PC-3 (cell line): ENCODE results near the gene SDK1. TPM values are rescaled to one million over a fixed set of nuclear protein-coding genes. Genes with fewer than 3 reads are reported as not detected.

ENCODE experiments used
- ATAC-seq: fragments of 200-7000 bp; cut with Tn5 transposase; 2 replicates; pipeline ENCODE4 v1.9.1; 2020; ENCODE audit warnings: mild to moderate bottlenecking, moderate library complexity
- BruUV-seq: library from RNA; stranded (reverse); fragments of 400-500 nt; replicated peaks from 2 replicates; lab custom pipeline; 2021; lab: Mats Ljungman, UMichigan
- CTCF ChIA-PET: fragments of 300-600 bp; sonication (Branson Sonifier 250); formaldehyde crosslinking; loops from one replicate; lab custom pipeline; 2022; ENCODE audit warnings: antibody characterized with exemption; lab: Charles Lee
- POLR2A ChIA-PET: fragments of 300-600 bp; sonication (Branson Sonifier 250); formaldehyde crosslinking; loops from one replicate; lab custom pipeline; 2022; ENCODE audit warnings: antibody characterized with exemption; ENCODE audit not compliant: unreplicated experiment; lab: Charles Lee
- DNase-seq: peaks from one replicate; pipeline ENCODE4 v3.0.0-alpha.2; 2015
- H2AFZ ChIP-seq: fragments of 300-600 bp; sonication (generic); 2 replicates; pipeline ENCODE4 v1.6.0; 2016; ENCODE audit warnings: antibody characterized with exemption, low read length
- H3F3A ChIP-seq: fragments of 300-600 bp; sonication (generic); one replicate; pipeline ENCODE4 v1.6.0; 2017; ENCODE audit warnings: antibody characterized with exemption, low read length, control low read depth, mild to moderate bottlenecking; ENCODE audit not compliant: unreplicated experiment
- H3K27ac ChIP-seq: fragments of 300-600 bp; sonication (generic); 2 replicates; pipeline ENCODE4 v1.5.1; 2016; ENCODE audit warnings: mild to moderate bottlenecking, low read length
- H3K27me3 ChIP-seq: fragments of 300-600 bp; sonication (generic); 2 replicates; pipeline ENCODE4 v1.6.1; 2016; ENCODE audit warnings: low read length, mixed read lengths
- H3K36me3 ChIP-seq: fragments of 300-600 bp; sonication (generic); 2 replicates; pipeline ENCODE4 v1.6.1; 2016; ENCODE audit warnings: low read depth, mixed run types, low read length, mixed read lengths
- H3K4me1 ChIP-seq: fragments of 300-600 bp; sonication (generic); 2 replicates; pipeline ENCODE4 v1.5.1; 2016; ENCODE audit warnings: low read length; ENCODE audit not compliant: insufficient read depth
- H3K4me2 ChIP-seq: fragments of 300-600 bp; sonication (generic); 2 replicates; pipeline ENCODE4 v1.6.0; 2016; ENCODE audit warnings: low read length
- H3K4me3 ChIP-seq: fragments of 300-600 bp; sonication (generic); 2 replicates; pipeline ENCODE4 v1.5.1; 2016; ENCODE audit warnings: mild to moderate bottlenecking, low read length, mixed read lengths
- H3K79me2 ChIP-seq: fragments of 300-600 bp; sonication (generic); 2 replicates; pipeline ENCODE4 v1.6.1; 2017; ENCODE audit warnings: low read length, mixed read lengths
- H3K9ac ChIP-seq: fragments of 300-600 bp; sonication (generic); 2 replicates; pipeline ENCODE4 v1.6.0; 2016; ENCODE audit warnings: mild to moderate bottlenecking, low read length
- H3K9me2 ChIP-seq: fragments of 300-600 bp; sonication (generic); replicated peaks from 2 replicates; pipeline ENCODE4 v1.6.1; 2016; ENCODE audit warnings: mixed run types, low read length, mixed read lengths
- H3K9me3 ChIP-seq: fragments of 300-600 bp; sonication (generic); 2 replicates; pipeline ENCODE4 v1.6.1; 2016; ENCODE audit warnings: low read length, mixed read lengths
- H4K20me1 ChIP-seq: fragments of 300-600 bp; sonication (generic); 2 replicates; pipeline ENCODE4 v1.6.1; 2016; ENCODE audit warnings: low read length, mixed read lengths
- EZH2 ChIP-seq: fragments of 300-600 bp; sonication (generic); IDR thresholded peaks from one replicate; pipeline ENCODE4 v1.6.1; 2017; ENCODE audit warnings: antibody characterized with exemption, mild to moderate bottlenecking, low read length; ENCODE audit not compliant: unreplicated experiment
- EZH2phosphoT487 ChIP-seq: fragments of 300-600 bp; sonication (generic); IDR thresholded peaks from 2 replicates; pipeline ENCODE4 v1.6.1; 2018; ENCODE audit warnings: mild to moderate bottlenecking, antibody characterized with exemption, low read length, borderline replicate concordance
- intact Hi-C: fragments of 100-400 bp; cut with micrococcal nuclease; formaldehyde crosslinking; loops from 2 replicates; pipeline ENCODE4 v1.9.0; 2023
- total RNA-seq: library from RNA; depleted of rRNA; stranded (reverse); fragments of >200 nt; gene quantifications from 2 replicates; pipeline ENCODE4 v1.2.3, GENCODE V29; 2014
- TF ChIP-seq, protein P1 (sequence below): fragments of 300-600 bp; sonication (generic); conservative IDR thresholded peaks from 2 replicates; pipeline ENCODE4 v1.5.1; 2017; ENCODE audit warnings: antibody characterized with exemption, low read depth, mild to moderate bottlenecking, low read length

The SDK1 gene
- total RNA-seq, 1 experiment from 2014 or later: 2.8 TPM

GRCh38 chr7:4233146-4233545, 932.1 kb downstream of the SDK1 start:
- Histone ChIP-seq H3F3A (no peaks in the 10 kb centered on the region), H2AFZ (no peak overlapping the region), H3K9me3 (no peaks in the 10 kb centered on the region), H3K36me3 (no peaks in the 10 kb centered on the region), H4K20me1 (no peaks in the 10 kb centered on the region), H3K4me2 (no peak overlapping the region), H3K27me3 (no peaks in the 10 kb centered on the region), H3K4me1 (no peaks in the 10 kb centered on the region), H3K9ac (no peak overlapping the region), H3K79me2 (no peaks in the 10 kb centered on the region), H3K4me3 (no peak overlapping the region), H3K9me2 (no peaks in the 10 kb centered on the region), H3K27ac (no peak overlapping the region)
- POLR2A ChIA-PET: no interaction called here
- intact Hi-C loops: no loop called here
- CTCF ChIA-PET: no interaction called here
- no peak for DNase-seq
- no TSS peak for BruUV-seq
- ATAC-seq: no peak
- TF ChIP-seq EZH2 (no peak), EZH2phosphoT487 (no peak)
- TF ChIP-seq, protein P1, sequence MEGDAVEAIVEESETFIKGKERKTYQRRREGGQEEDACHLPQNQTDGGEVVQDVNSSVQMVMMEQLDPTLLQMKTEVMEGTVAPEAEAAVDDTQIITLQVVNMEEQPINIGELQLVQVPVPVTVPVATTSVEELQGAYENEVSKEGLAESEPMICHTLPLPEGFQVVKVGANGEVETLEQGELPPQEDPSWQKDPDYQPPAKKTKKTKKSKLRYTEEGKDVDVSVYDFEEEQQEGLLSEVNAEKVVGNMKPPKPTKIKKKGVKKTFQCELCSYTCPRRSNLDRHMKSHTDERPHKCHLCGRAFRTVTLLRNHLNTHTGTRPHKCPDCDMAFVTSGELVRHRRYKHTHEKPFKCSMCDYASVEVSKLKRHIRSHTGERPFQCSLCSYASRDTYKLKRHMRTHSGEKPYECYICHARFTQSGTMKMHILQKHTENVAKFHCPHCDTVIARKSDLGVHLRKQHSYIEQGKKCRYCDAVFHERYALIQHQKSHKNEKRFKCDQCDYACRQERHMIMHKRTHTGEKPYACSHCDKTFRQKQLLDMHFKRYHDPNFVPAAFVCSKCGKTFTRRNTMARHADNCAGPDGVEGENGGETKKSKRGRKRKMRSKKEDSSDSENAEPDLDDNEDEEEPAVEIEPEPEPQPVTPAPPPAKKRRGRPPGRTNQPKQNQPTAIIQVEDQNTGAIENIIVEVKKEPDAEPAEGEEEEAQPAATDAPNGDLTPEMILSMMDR: no peak

GRCh38 chr7:4233621-4234497, 932.8 kb downstream of the SDK1 start:
- no peak overlapping the region for H3K4me2 ChIP-seq
- H3K27ac ChIP-seq: no peak overlapping the region
- no peak for ATAC-seq
- H2AFZ ChIP-seq: no peak overlapping the region
- ChIA-PET POLR2A (no interaction called here), CTCF (no interaction called here)
- no peaks in the 10 kb centered on the region for H3K9me3 ChIP-seq
- no peak overlapping the region for H3K4me3 ChIP-seq
- no peak overlapping the region for H3K9ac ChIP-seq
- no peak for TF ChIP-seq EZH2phosphoT487
- TF ChIP-seq, protein P1: no peak
- TF ChIP-seq EZH2: no peak
- no peaks in the 10 kb centered on the region for H3K36me3 ChIP-seq
- no peaks in the 10 kb centered on the region for H3K9me2 ChIP-seq
- H3K27me3 ChIP-seq: no peaks in the 10 kb centered on the region
- DNase-seq: no peak
- no peaks in the 10 kb centered on the region for H3F3A ChIP-seq
- no peaks in the 10 kb centered on the region for H3K4me1 ChIP-seq
- H4K20me1 ChIP-seq: no peaks in the 10 kb centered on the region
- no TSS peak for BruUV-seq
- no peaks in the 10 kb centered on the region for H3K79me2 ChIP-seq
- intact Hi-C loops: no loop called here

DNA sequence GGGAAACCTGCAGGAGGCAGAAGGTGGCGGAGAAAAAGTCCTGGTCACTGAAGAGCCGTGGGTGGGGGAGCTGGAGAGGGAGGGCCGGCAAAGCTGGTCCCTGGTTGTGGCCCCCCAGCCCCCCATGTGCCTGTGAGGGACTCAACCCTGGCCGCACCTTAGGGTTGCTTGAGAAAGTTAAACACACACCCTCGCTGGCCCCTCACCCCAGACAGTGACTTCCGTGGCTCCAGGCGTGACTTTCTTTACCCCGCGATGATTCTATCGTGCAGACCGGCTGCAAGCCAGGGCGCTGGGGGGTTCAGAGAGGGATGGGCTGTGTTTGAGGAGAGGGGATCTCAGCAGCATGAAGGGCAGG, 933.4 kb downstream of the SDK1 start:
- intact Hi-C loops: no loop called here
- Histone ChIP-seq H3K9me2 (no peaks in the 10 kb centered on the region), H3K79me2 (no peaks in the 10 kb centered on the region), H3K27me3 (no peaks in the 10 kb centered on the region), H3K27ac (no peak overlapping the region), H3K4me1 (no peaks in the 10 kb centered on the region), H3K4me3 (no peak overlapping the region), H3F3A (no peaks in the 10 kb centered on the region), H3K4me2 (no peak overlapping the region), H3K9ac (no peak overlapping the region), H3K36me3 (no peaks in the 10 kb centered on the region), H2AFZ (no peak overlapping the region), H4K20me1 (no peaks in the 10 kb centered on the region), H3K9me3 (no peaks in the 10 kb centered on the region)
- ChIA-PET CTCF (no interaction called here), POLR2A (no interaction called here)
- TF ChIP-seq EZH2phosphoT487 (no peak), EZH2 (no peak)
- TF ChIP-seq, protein P1: no peak
- DNase-seq (no peak), ATAC-seq (no peak)
- no TSS peak for BruUV-seq
